GM12873 (cell line): ENCODE results near the gene RAC2.

Source experiments
- CTCF ChIP-seq: IDR thresholded peaks from 2 replicates; pipeline ENCODE4 v1.5.1; 2012; ENCODE audit warnings: low read depth, mild to moderate bottlenecking, moderate library complexity, low read length, control low read depth; ENCODE audit not compliant: insufficient read depth; ENCODE audit errors: missing control alignments

The RAC2 gene

DNA sequence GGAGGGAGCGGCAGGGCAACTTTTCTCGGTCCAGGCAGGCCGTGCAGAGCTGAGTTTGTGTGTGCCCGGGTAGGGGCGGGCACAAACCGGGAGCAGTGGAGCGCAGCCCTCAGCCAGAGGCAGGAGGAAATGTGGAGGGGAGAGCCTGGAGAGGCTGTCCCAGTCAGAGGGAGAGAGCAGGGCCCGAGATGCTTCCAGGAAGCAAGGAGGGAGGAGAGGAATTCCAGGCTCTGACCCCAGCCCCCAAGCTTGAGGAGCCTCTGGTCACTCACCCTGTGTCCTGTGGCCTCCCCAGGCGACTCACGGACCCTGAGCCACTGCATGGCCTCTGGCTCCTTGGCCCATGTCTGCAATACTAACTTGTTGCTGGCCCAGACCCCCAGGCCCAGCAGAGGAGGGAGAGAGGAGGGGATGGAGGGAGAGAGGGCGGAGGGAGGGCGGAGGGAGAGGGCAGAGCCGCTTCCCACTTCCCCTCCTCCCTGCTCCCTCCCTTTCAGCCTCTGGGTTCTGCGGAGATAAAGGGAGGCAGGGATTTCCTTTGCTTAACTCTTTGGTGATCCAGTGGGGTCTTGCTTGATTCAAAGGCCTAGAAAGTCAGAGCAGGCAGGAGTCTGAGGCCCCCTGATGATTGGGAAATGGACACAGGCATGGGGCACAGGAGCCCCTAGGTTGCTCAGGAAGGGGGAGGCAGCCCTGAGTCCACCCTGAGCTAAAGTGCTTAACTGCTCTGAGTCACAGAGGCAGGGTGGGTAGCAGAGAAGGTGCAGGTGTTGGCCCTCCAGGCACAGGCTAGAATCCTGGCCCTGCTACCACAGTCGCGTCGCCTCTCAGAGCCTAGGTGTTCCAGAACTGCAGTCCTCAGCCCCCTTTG is 55.9 kb downstream of the RAC2 start, which contains the start of gene C1QTNF6:
C1QTNF6 (minus strand) TSS at position 357 of the 871 bp plus-strand sequence; CDS start at position 323, 34 bp downstream.
- TF ChIP-seq CTCF = no peak

- TF ChIP-seq CTCF = no peak
Observed at GRCh38 chr22:37187552-37187890, 56.5 kb downstream of the RAC2 start.

- TF ChIP-seq CTCF = no peak
Observed at GRCh38 chr22:37186997-37187522, 57.0 kb downstream of the RAC2 start.

- no peak for TF ChIP-seq CTCF
Observed at GRCh38 chr22:37186228-37186996, 57.7 kb downstream of the RAC2 start.

DNA sequence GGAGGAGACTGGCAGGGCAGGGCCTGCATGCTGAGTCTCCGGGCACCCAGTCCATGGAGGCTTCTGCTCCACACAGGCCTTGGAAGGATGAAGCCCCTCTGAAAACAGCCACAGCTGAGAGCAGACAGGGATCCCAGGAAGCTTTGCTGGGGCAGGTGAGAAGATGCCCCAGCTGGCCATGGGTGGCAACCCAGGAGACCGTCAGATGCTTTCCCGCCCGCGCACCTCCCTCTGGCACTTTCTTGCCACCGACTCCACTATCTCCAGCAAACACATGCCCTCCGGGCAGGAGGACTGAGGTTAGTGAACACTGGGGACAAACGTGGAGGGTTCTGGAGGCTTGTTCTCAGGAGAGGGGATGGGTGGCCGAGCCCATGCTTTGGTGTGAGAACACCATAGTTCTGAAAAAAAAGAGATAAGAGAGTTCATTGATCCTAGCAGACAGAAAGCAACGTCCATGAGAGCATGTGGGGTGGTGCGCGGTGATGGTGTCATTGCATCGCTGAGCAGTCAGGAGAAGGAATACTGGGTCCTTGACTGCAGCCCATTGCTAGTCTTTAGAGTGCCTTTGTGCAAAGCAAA is 58.3 kb downstream of the RAC2 start:
- no peak for TF ChIP-seq CTCF

DNA sequence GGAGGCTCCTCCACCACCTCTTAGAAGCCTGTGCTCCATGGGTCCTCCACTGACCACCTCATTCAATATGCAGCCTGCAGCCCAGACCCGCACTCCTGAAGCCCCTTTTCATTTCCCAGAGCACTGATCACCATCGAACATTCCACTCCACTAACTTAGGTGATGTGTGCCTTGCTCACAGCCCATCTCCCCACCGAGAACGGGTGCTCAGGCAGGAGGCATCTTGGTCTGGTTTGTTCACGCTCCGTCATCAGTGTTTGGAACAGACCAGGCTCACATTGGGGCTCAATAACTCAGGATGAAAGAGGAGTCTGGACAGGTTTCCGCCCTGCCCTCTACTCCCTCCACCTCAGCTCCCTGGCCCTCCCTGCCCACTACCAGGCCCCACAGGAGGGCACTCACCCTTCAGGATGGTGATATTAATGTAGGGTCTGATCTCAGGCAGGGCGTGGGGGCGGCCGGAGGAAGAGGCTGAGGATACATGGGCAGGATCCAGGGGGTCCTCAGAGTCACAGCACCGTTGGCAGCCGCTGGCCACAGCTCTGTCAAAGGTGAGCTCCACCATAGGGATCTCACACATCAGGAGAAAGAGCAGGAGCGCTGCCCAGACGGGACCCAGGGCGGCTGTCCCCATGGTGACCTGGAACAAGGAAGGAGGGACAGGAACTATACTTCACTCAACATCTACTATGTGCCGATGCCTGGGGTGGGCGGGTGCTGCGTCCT is 59.1 kb downstream of the RAC2 start:
- TF ChIP-seq CTCF = no peak

GRCh38 chr22:37184380-37184755 is 59.7 kb downstream of the RAC2 start:
- no peak for TF ChIP-seq CTCF
